Stimulated activated effector memory CD8-positive, alpha-beta T cell treated with anti-CD3 and anti-CD28 coated beads, Interleukin-12 subunit alpha, Interleukin-12 subunit beta, amount 100 ng/mL, for 72 hours (primary cell): Measurements from ENCODE around the gene FHOD3.

Source experiments
- ATAC-seq: fragments of 150-1000 bp; cut with Tn5 transposase; 2 replicates; pipeline ENCODE4 v1.10.0; 2021
- DNase-seq, 2 donors: peaks; one replicate each; pipeline ENCODE4 v3.0.0; 2021 to 2022; ENCODE audit warnings: low spot score in 2 of 2
- H3K27ac Mint-ChIP-seq: one replicate; pipeline ENCODE4 v1.8.0; 2022; ENCODE audit warnings: mild to moderate bottlenecking, mixed read lengths
- H3K36me3 Mint-ChIP-seq: one replicate; pipeline ENCODE4 v1.8.0; 2022; ENCODE audit warnings: mild to moderate bottlenecking, mixed read lengths
- H3K4me1 Mint-ChIP-seq: one replicate; pipeline ENCODE4 v1.8.0; 2022; ENCODE audit warnings: mixed read lengths
- H3K4me3 Mint-ChIP-seq: one replicate; pipeline ENCODE4 v1.8.0; 2022; ENCODE audit warnings: mild to moderate bottlenecking, mixed read lengths
- H3K9me3 Mint-ChIP-seq: one replicate; pipeline ENCODE4 v1.8.0; 2022; ENCODE audit warnings: mixed read lengths

FHOD3 gene

GRCh38 chr18:36391426-36392145 is 94.1 kb downstream of the FHOD3 start:
- DNase-seq: no peak
- Mint-ChIP-seq H3K27ac (no peak overlapping the region), H3K4me3 (no peak overlapping the region), H3K4me1 (no peaks in the 10 kb centered on the region), H3K36me3 (no peaks in the 10 kb centered on the region), H3K9me3 (peaks cover 9% of the 10 kb centered on the region)
- ATAC-seq: no peak

GRCh38 chr18:36392164-36392978 is 94.9 kb downstream of the FHOD3 start:
- Mint-ChIP-seq H3K4me1 (no peaks in the 10 kb centered on the region), H3K4me3 (no peak overlapping the region), H3K9me3 (peaks cover 13% of the 10 kb centered on the region), H3K36me3 (no peaks in the 10 kb centered on the region), H3K27ac (no peak overlapping the region)
- DNase-seq (no peak), ATAC-seq (no peak)

- peaks cover 13% of the 10 kb centered on the region for H3K9me3 Mint-ChIP-seq
- H3K4me3 Mint-ChIP-seq: no peak overlapping the region
- H3K27ac Mint-ChIP-seq: no peak overlapping the region
- no peak for ATAC-seq
- DNase-seq: no peak
- H3K4me1 Mint-ChIP-seq: no peaks in the 10 kb centered on the region
- H3K36me3 Mint-ChIP-seq: no peaks in the 10 kb centered on the region
Measured at GRCh38 chr18:36392979-36393287, 95.4 kb downstream of the FHOD3 start.

GRCh38 chr18:36394486-36394885 is 97.0 kb downstream of the FHOD3 start:
- Mint-ChIP-seq H3K9me3 (peaks cover 13% of the 10 kb centered on the region), H3K36me3 (no peaks in the 10 kb centered on the region), H3K27ac (no peak overlapping the region), H3K4me1 (no peaks in the 10 kb centered on the region), H3K4me3 (no peak overlapping the region)
- DNase-seq: no peak
- no peak for ATAC-seq

- H3K4me3 Mint-ChIP-seq: no peak overlapping the region
- peaks cover 13% of the 10 kb centered on the region for H3K9me3 Mint-ChIP-seq
- no peaks in the 10 kb centered on the region for H3K4me1 Mint-ChIP-seq
- DNase-seq (no peak), ATAC-seq (no peak)
- no peaks in the 10 kb centered on the region for H3K36me3 Mint-ChIP-seq
- no peak overlapping the region for H3K27ac Mint-ChIP-seq
Measured at GRCh38 chr18:36396190-36396589, 98.7 kb downstream of the FHOD3 start.

GRCh38 chr18:36397033-36397432 is 99.5 kb downstream of the FHOD3 start:
- no peak for ATAC-seq
- Mint-ChIP-seq H3K36me3 (no peaks in the 10 kb centered on the region), H3K9me3 (peaks cover 13% of the 10 kb centered on the region), H3K27ac (no peak overlapping the region), H3K4me1 (no peaks in the 10 kb centered on the region), H3K4me3 (no peak overlapping the region)
- no peak for DNase-seq

- DNase-seq: no peak
- no peaks in the 10 kb centered on the region for H3K36me3 Mint-ChIP-seq
- ATAC-seq: no peak
- peaks cover 13% of the 10 kb centered on the region for H3K9me3 Mint-ChIP-seq
- no peaks in the 10 kb centered on the region for H3K4me1 Mint-ChIP-seq
- H3K4me3 Mint-ChIP-seq: no peak overlapping the region
- H3K27ac Mint-ChIP-seq: no peak overlapping the region
Measured at GRCh38 chr18:36398419-36398818, 100.9 kb downstream of the FHOD3 start.

GRCh38 chr18:36399055-36399454 is 101.5 kb downstream of the FHOD3 start:
- Mint-ChIP-seq H3K4me3 (no peak overlapping the region), H3K36me3 (no peaks in the 10 kb centered on the region), H3K9me3 (peaks cover 10% of the 10 kb centered on the region), H3K27ac (no peak overlapping the region), H3K4me1 (no peaks in the 10 kb centered on the region)
- DNase-seq (no peak), ATAC-seq (no peak)

GRCh38 chr18:36401462-36401861 is 103.9 kb downstream of the FHOD3 start:
- no peak for DNase-seq
- ATAC-seq: no peak
- no peak overlapping the region for H3K27ac Mint-ChIP-seq
- H3K4me1 Mint-ChIP-seq: no peaks in the 10 kb centered on the region
- H3K9me3 Mint-ChIP-seq: peaks cover 5% of the 10 kb centered on the region
- no peak overlapping the region for H3K4me3 Mint-ChIP-seq
- no peaks in the 10 kb centered on the region for H3K36me3 Mint-ChIP-seq

GRCh38 chr18:36402765-36403396 is 105.4 kb downstream of the FHOD3 start:
- Mint-ChIP-seq H3K9me3 (no peaks in the 10 kb centered on the region), H3K27ac (no peak overlapping the region), H3K4me3 (no peak overlapping the region), H3K4me1 (no peaks in the 10 kb centered on the region), H3K36me3 (no peaks in the 10 kb centered on the region)
- DNase-seq (no peak), ATAC-seq (no peak)

GRCh38 chr18:36403896-36404820 is 106.6 kb downstream of the FHOD3 start:
- ATAC-seq (no peak), DNase-seq (no peak)
- Mint-ChIP-seq H3K9me3 (no peaks in the 10 kb centered on the region), H3K27ac (no peak overlapping the region), H3K36me3 (no peaks in the 10 kb centered on the region), H3K4me1 (no peaks in the 10 kb centered on the region), H3K4me3 (no peak overlapping the region)

- ATAC-seq: no peak
- no peaks in the 10 kb centered on the region for H3K4me1 Mint-ChIP-seq
Measured at GRCh38 chr18:36405611-36406010, 108.1 kb downstream of the FHOD3 start.

GRCh38 chr18:36406805-36407204 is 109.3 kb downstream of the FHOD3 start:
- Mint-ChIP-seq H3K4me1 (no peaks in the 10 kb centered on the region), H3K36me3 (no peaks in the 10 kb centered on the region), H3K4me3 (no peak overlapping the region), H3K9me3 (no peaks in the 10 kb centered on the region), H3K27ac (no peak overlapping the region)
- DNase-seq (no peak), ATAC-seq (no peak)

More at GRCh38 chr18:36405611-36406010, 108.1 kb downstream of the FHOD3 start:
- no peak overlapping the region for H3K27ac Mint-ChIP-seq
- H3K4me3 Mint-ChIP-seq: no peak overlapping the region
- H3K9me3 Mint-ChIP-seq: no peaks in the 10 kb centered on the region
- DNase-seq: no peak
- no peaks in the 10 kb centered on the region for H3K36me3 Mint-ChIP-seq

- H3K9me3 Mint-ChIP-seq: no peaks in the 10 kb centered on the region
- no peaks in the 10 kb centered on the region for H3K4me1 Mint-ChIP-seq
- no peaks in the 10 kb centered on the region for H3K36me3 Mint-ChIP-seq
- ATAC-seq (no peak), DNase-seq (no peak)
- no peak overlapping the region for H3K27ac Mint-ChIP-seq
- no peak overlapping the region for H3K4me3 Mint-ChIP-seq
Measured at GRCh38 chr18:36408606-36409005, 111.1 kb downstream of the FHOD3 start.

- no peaks in the 10 kb centered on the region for H3K9me3 Mint-ChIP-seq
- ATAC-seq (no peak), DNase-seq (no peak)
- no peak overlapping the region for H3K27ac Mint-ChIP-seq
- no peak overlapping the region for H3K4me3 Mint-ChIP-seq
- no peaks in the 10 kb centered on the region for H3K36me3 Mint-ChIP-seq
- H3K4me1 Mint-ChIP-seq: no peaks in the 10 kb centered on the region
Measured at GRCh38 chr18:36409779-36410178, 112.3 kb downstream of the FHOD3 start.
